ENCODE measurements around the gene SCAF11. TPM values are rescaled to one million over a fixed set of nuclear protein-coding genes. Genes with fewer than 3 reads are reported as not detected.

SCAF11 gene
- total RNA-seq, 1 experiment from 2014 or later = 83.2 TPM

DNA sequence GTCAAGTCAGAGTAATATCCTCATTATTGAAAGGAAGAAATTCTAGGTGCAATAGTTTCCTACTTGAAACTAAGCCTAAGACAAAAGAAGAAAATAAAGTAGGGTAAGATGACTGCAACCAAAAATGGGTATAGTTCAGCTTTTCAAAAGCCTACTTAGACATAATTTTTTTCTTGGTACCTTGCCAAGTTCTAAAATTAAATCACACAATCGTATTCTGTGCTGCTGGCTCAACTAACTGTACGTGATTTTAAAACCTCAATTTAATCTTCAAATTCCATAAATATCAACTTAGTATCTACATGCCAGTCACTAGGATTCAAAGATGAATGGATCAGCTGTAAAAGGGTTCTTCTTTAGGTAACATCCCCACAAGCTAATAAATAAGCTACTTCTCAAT is 56.9 kb downstream of the SCAF11 start:
- DNase-seq (ENCODE audit: extremely low read depth, low read depth) = no peak

- no peak for DNase-seq (ENCODE audit: extremely low read depth, low read depth)
Observed at GRCh38 chr12:45930369-45930768, 60.0 kb downstream of the SCAF11 start.

DNA sequence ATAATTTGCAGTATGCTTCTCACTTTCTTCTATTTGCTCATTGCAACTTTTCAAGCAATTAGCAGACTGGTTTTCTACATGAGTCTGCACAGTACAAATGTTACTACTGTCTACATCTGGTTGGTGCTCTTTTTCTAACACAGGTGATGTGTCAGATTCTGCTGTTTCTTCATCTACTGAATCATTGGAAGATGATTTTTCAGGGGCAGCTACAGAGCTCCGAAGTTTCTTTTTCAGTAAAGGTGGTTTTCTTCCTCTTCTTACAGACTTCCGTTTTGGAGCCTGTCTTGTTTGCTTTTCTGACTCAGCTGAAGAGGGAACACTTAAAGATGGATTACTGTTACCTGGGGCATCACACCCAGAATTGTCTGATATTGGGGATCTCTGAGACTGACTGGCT is 62.1 kb downstream of the SCAF11 start:
- DNase-seq (ENCODE audit: extremely low read depth, low read depth) = no peak

- no peak for DNase-seq (ENCODE audit: extremely low read depth, low read depth)
Observed at GRCh38 chr12:45918818-45919217, 71.6 kb downstream of the SCAF11 start.

- DNase-seq (ENCODE audit: extremely low read depth, low read depth) = no peak
Observed at GRCh38 chr12:45915405-45915804, 75.0 kb downstream of the SCAF11 start.

- DNase-seq (ENCODE audit: extremely low read depth, low read depth) = no peak
Observed at GRCh38 chr12:45914090-45914489, 76.3 kb downstream of the SCAF11 start.

DNA sequence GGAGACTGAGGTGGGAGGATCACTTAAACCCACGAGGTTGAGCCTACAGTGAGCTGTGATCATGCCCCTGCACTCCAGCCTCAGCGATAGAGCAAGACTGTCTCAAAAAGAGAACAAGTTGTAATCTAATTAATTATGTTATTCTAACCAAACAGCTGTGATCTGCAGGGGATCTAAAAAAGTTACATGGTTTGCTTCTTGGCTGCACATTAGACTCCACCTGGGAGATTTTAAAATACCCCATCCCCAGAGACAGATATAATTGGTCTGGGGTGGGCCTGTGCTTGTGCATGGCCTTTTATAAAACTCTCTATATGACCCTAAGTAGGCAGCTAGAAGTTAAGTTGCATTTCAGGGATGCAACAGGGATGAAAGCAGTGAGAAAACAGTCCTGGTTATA is 76.7 kb downstream of the SCAF11 start:
- DNase-seq (ENCODE audit: extremely low read depth, low read depth) = no peak

DNA sequence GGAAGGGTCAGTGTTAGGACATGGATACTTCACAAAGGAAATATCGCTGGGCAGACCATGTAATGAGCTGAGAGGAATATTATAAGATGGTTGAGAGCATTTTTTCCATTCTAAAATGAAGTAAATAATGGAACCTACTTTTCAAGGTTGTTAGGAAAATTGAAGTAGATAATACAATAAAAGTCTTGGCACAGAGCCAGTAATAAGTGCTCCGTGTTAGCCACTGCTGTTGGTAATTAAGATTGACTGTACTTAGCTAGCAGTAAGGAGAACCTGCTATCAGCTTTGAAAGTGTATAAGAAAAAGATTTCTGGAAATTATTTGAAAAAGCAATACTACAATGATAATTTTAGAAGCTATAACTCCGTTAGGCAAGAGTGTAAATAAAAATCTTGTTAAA is 77.6 kb downstream of the SCAF11 start:
- DNase-seq (ENCODE audit: extremely low read depth, low read depth) = no peak

GRCh38 chr12:45909041-45909713 is 81.2 kb downstream of the SCAF11 start:
- no peak for DNase-seq (ENCODE audit: extremely low read depth, low read depth)

GRCh38 chr12:45907955-45908354 is 82.4 kb downstream of the SCAF11 start:
- DNase-seq (ENCODE audit: extremely low read depth, low read depth) = no peak

- no peak for DNase-seq (ENCODE audit: extremely low read depth, low read depth)
Observed at GRCh38 chr12:45898094-45898493, 92.3 kb downstream of the SCAF11 start.

- DNase-seq (ENCODE audit: extremely low read depth, low read depth) = no peak
Observed at GRCh38 chr12:45895961-45896360, 94.4 kb downstream of the SCAF11 start.

DNA sequence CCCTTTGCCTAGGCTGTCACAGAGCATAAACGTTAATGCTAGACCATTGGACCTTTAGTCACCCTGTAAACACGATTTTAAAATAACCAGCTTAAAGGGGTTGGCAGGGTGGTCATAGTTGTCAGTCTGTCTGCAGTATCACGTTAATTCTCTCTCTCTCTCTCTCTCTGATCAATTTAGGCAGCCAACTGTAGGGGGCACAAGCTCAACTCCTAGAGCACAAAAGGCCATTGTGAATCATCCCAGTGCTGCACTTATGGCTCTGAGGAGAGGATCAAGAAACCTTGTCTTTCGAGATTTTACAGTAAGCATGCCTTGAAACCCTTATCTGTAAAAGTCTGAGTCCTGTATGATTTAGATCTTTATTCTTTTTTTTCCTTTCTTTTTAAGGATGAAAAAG is 97.1 kb downstream of the SCAF11 start:
- DNase-seq (ENCODE audit: extremely low read depth, low read depth) = no peak

- no peak for DNase-seq (ENCODE audit: extremely low read depth, low read depth)
Observed at GRCh38 chr12:45890276-45890675, 100.1 kb downstream of the SCAF11 start.

DNA sequence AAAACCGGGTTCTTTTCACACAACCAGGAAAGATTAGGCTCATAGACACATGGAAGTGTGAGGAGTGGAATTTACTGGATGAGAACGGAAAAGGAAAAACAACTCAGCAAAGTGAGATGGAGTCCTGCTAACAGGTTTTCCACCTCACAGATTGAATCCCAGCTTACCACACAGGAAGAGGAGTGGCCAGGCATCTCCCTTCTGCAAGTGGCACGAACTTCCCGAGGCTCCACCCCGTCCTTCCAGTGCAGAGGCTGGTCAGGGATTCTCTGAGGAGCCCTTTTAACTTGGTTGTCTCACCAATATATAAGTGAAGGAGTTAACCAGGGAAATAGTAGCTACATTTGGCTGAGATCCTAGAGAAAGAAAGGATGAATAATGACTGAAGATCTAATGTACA is 102.8 kb downstream of the SCAF11 start:
- no peak for DNase-seq (ENCODE audit: extremely low read depth, low read depth)

- DNase-seq (ENCODE audit: extremely low read depth, low read depth) = no peak
Observed at GRCh38 chr12:45886685-45887084, 103.7 kb downstream of the SCAF11 start.

DNA sequence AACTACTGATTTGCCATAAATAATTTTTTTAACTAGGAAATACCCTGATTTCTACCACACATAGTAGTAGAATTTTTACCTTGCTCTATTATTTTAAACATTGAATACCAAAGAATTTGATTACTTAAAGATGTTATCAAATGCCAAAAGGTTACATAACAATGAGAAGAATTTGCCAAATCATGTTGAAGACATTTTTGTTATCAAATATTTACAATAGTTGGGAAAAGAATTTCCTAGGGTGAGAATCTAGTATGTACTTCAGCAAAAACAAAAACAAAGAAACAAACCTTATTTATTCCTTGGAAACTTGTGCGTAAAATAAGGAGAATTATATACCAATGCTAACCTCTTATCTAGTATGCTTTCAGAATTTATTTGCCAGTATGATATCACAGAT is 107.2 kb downstream of the SCAF11 start:
- DNase-seq (ENCODE audit: extremely low read depth, low read depth) = no peak

DNA sequence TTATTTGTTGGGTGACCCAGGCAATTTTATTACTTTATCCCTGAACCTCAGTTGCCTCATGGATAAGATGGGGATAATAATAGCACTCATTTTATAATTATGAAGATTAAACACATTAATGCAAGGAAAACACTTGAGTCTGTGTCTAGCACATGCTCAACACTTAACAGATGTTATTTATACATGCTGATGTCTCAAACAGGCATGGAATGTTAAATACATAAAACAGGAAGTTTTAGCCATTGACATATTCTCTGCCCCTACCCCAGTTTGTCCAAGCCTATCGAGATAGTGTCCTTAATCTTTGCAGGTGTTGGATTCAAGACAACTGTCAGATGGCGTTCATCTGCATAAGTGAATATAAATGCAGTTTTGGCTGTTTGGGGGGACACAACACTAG is 109.8 kb downstream of the SCAF11 start:
- no peak for DNase-seq (ENCODE audit: extremely low read depth, low read depth)

DNA sequence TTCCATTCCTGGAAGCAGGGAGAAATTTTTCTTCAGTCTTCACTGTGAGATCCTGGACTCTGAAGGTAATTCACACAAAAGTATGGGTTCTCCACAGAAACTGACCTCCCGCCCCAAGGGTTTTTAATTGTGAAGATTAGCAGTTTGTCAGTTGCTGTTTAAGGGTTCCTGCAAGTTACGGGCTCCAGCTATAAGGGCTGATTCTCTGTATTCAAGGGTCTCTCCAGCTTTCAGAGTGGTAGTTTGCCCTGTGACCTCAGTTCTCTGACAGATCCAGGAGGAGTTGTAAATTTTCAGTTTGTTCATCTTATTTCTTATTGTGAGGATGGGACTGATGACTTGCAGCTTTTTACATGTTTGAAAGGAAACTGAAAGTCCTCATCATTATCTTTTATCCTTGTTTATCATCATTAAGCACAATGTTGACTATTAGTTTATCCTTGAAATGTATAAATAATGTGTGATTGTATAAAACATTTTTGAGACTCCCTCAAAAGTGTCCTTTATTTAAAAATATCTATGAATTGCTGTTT is 110.9 kb downstream of the SCAF11 start:
- no peak for DNase-seq (ENCODE audit: extremely low read depth, low read depth)

DNA sequence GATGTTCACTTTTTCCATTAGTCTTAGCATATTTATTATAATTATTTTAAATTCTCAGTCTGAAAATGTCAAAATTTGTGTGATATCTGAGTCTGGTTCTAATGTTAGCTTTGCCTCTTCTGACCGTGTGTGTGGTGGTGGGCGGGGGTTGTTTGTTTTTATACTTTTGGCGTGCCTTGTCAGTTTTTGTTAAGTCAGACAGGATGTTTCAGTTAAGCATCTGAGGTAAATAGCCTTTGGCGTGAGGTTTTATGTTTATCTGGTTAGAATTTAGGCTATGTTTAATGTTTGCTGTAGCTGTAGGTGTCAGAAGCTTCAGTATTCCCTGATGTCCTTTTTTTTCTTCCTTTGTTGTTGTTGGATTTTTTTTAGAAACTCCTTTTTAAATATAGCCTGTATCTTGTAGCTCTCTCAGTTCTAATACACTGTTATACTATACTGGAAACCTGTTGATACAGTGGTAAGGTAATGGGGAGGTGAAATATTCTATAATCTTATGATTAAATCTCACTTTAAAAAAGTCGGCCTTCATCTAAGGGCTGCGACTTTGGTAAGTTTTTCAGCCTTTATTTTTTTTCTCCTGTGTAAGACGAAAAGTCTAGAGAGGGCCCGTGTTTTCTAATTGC is 111.6 kb downstream of the SCAF11 start:
- peak; percentile 6 for DNase-seq (ENCODE audit: extremely low read depth, low read depth)

DNA sequence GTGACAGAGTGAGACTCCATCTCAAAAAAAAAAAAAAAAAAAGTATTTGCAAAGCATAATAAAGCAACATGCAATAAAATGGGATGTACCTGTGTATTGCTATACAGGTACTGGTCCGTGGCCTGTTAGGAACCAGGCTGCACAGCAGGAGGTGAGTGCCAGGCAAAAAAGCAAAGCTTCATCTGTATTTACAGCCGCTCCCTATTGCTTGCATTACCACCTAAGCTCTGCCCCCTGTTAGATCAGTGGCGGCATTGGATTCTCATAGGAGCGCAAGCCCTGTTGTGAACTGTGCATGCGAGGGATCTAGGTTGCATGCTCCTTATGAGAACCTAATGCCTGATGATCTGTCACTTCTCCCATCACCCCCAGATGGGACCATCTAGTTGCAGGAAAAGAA is 113.3 kb downstream of the SCAF11 start:
- no peak for DNase-seq (ENCODE audit: extremely low read depth, low read depth)

DNA sequence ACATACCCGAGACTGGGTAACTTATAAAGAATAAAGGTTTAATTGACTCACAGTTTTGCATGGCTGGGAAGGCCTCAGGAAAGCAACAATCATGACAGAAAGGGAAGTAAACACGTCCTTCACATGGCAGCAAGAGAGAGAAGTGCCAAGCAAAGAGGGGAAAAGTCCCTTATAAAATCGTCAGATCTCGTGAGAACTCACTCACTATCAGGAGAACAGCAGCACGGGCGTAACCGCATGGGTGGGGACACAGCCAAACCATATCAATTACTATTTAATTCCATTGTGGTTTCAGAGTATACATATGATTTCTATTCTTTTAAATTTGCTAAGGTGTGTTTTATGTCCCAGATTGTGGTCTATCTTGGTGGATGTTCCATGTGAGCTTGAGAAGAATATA is 117.9 kb downstream of the SCAF11 start:
- DNase-seq (ENCODE audit: extremely low read depth, low read depth) = no peak

Measured in NCI-H460 (cell line).